ENCODE measurements around the gene RAG2.

Gene RAG2

DNA sequence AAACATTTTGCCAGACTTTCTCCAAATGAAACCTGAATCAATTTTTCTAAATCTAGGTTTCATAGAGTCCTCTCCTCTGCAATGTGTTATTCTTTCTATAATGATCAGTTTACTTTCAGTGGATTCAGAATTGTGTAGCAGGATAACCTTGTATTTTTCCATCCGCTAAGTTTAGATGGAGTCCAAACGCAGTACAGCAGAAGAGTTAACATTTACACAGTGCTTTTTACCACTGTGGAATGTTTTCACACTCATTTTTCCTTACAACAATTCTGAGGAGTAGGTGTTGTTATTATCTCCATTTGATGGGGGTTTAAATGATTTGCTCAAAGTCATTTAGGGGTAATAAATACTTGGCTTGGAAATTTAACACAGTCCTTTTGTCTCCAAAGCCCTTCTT, 20.7 kb downstream of the RAG2 start:
- ChIA-PET POLR2A (no interaction called here), CTCF (interaction anchor here (6.7 kb wide), 1 partner anchor 14 kb away, joined by 51 read pairs; no protein-coding TSS in a partner anchor)
- H3K36me3 ChIP-seq (ENCODE audit: control insufficient read depth in 2 of 2, insufficient read depth in 1 of 2, low read length in 2 of 2), result no peaks in the 10 kb centered on the region

DNA sequence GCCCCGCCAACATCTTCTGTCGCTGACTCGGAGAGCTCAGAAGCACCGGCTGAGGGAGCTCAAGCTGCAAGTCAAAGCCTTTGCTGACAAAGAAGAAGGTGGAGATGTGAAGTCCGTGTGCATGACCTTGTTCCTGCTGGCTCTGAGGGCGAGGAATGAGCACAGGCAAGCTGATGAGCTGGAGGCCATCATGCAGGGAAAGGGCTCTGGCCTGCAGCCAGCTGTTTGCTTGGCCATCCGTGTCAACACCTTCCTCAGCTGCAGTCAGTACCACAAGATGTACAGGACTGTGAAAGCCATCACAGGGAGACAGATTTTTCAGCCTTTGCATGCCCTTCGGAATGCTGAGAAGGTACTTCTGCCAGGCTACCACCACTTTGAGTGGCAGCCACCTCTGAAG, 23.6 kb downstream of the RAG2 start:
- POLR2A ChIA-PET, result no interaction called here
- H3K4me3 ChIP-seq (ENCODE audit: low read depth, low read length), result no peak overlapping the region
- no peak overlapping the region for H3K27ac ChIP-seq (ENCODE audit: extremely low read depth, low read depth, low read length)
- no peaks in the 10 kb centered on the region for H3K36me3 ChIP-seq (ENCODE audit: control insufficient read depth in 2 of 2, insufficient read depth in 1 of 2, low read length in 2 of 2)
- TF ChIP-seq ZFP41 (tag by site-specific recombination; IDR thresholded peaks at IDR 0.05; ENCODE audit: borderline replicate concordance) (no peak), MYNN (tag by site-specific recombination; IDR thresholded peaks at IDR 0.05; ENCODE audit: borderline replicate concordance) (no peak), ZNF114 (tag by site-specific recombination; IDR thresholded peaks at IDR 0.05) (no peak), ZNF391 (tag by site-specific recombination; IDR thresholded peaks at IDR 0.05; ENCODE audit: borderline replicate concordance, low read depth) (no peak), ZNF664 (tag by site-specific recombination; IDR thresholded peaks at IDR 0.05) (no peak), ZNF16 (tag by site-specific recombination; IDR thresholded peaks at IDR 0.05; ENCODE audit: low read depth) (no peak), ZNF549 (tag by site-specific recombination; IDR thresholded peaks at IDR 0.05) (no peak)
- TF ChIP-seq, protein P1, sequence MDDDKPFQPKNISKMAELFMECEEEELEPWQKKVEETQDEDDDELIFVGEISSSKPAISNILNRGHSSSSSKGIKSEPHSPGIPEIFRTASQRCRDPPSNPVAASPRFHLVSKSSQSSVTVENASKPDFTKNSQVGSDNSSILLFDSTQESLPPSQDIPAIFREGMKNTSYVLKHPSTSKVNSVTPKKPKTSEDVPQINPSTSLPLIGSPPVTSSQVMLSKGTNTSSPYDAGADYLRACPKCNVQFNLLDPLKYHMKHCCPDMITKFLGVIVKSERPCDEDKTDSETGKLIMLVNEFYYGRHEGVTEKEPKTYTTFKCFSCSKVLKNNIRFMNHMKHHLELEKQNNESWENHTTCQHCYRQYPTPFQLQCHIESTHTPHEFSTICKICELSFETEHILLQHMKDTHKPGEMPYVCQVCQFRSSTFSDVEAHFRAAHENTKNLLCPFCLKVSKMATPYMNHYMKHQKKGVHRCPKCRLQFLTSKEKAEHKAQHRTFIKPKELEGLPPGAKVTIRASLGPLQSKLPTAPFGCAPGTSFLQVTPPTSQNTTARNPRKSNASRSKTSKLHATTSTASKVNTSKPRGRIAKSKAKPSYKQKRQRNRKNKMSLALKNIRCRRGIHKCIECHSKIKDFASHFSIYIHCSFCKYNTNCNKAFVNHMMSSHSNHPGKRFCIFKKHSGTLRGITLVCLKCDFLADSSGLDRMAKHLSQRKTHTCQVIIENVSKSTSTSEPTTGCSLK (tag by site-specific recombination; IDR thresholded peaks at IDR 0.05), result no peak
- TF ChIP-seq, protein P2, sequence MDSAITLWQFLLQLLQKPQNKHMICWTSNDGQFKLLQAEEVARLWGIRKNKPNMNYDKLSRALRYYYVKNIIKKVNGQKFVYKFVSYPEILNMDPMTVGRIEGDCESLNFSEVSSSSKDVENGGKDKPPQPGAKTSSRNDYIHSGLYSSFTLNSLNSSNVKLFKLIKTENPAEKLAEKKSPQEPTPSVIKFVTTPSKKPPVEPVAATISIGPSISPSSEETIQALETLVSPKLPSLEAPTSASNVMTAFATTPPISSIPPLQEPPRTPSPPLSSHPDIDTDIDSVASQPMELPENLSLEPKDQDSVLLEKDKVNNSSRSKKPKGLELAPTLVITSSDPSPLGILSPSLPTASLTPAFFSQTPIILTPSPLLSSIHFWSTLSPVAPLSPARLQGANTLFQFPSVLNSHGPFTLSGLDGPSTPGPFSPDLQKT (IDR thresholded peaks at IDR 0.05; ENCODE audit: borderline replicate concordance, low read depth, low read length), result no peak
- TF ChIP-seq, protein P3, sequence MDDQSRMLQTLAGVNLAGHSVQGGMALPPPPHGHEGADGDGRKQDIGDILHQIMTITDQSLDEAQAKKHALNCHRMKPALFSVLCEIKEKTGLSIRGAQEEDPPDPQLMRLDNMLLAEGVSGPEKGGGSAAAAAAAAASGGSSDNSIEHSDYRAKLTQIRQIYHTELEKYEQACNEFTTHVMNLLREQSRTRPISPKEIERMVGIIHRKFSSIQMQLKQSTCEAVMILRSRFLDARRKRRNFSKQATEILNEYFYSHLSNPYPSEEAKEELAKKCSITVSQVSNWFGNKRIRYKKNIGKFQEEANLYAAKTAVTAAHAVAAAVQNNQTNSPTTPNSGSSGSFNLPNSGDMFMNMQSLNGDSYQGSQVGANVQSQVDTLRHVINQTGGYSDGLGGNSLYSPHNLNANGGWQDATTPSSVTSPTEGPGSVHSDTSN (CRISPR knock-in tag; IDR thresholded peaks at IDR 0.05), result no peak
- no peaks in the 10 kb centered on the region for H3K4me1 ChIP-seq (ENCODE audit: control insufficient read depth, insufficient read depth, low read length)
- CTCF ChIA-PET, result interaction anchor here (3.8 to 6.7 kb wide), 2 partner anchors 11 to 172 kb away, joined by 20 to 51 read pairs; no protein-coding TSS in a partner anchor
- H3K9me3 ChIP-seq (ENCODE audit: control insufficient read depth, insufficient read depth, low read depth, low read length), result no peaks in the 10 kb centered on the region

More for the DNA sequence above, 20.7 kb downstream of the RAG2 start:
- no peak overlapping the region for H3K27ac ChIP-seq (ENCODE audit: extremely low read depth, low read depth, low read length)
- no peaks in the 10 kb centered on the region for H3K9me3 ChIP-seq (ENCODE audit: control insufficient read depth, insufficient read depth, low read depth, low read length)
- no peak for TF ChIP-seq ZNF16 (tag by site-specific recombination; IDR thresholded peaks at IDR 0.05; ENCODE audit: low read depth)
- no peak overlapping the region for H3K4me3 ChIP-seq (ENCODE audit: low read depth, low read length)
- no peaks in the 10 kb centered on the region for H3K4me1 ChIP-seq (ENCODE audit: control insufficient read depth, insufficient read depth, low read length)

DNA sequence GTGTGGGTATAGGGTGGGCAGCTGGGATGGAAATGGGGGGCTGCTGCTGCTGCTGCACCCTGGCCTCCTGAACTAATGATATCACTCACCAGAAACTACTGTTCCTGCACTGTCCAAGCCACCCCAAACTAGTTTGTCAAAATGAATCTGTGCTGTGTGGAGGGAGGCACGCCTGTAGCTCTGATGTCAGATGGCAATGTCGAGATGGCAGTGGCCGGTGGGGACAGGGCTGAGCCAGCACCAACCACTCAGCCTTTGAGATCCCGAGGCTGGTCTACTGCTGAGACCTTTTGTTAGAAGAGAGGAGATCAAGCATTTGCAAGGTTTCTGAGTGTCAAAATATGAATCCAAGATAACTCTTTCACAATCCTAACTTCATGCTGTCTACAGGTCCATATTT, 28.9 kb downstream of the RAG2 start:
- Histone ChIP-seq H3K4me1 (ENCODE audit: control insufficient read depth, insufficient read depth, low read length) (no peaks in the 10 kb centered on the region), H3K4me3 (ENCODE audit: low read depth, low read length) (no peak overlapping the region), H3K27ac (ENCODE audit: extremely low read depth, low read depth, low read length) (no peak overlapping the region), H3K36me3 (ENCODE audit: control insufficient read depth in 2 of 2, insufficient read depth in 1 of 2, low read length in 2 of 2) (no peaks in the 10 kb centered on the region), H3K9me3 (ENCODE audit: control insufficient read depth, insufficient read depth, low read depth, low read length) (no peaks in the 10 kb centered on the region)
- TF ChIP-seq ZNF747 (tag by site-specific recombination; IDR thresholded peaks at IDR 0.05) (no peak), HOXA7 (CRISPR knock-in tag; IDR thresholded peaks at IDR 0.05; ENCODE audit: borderline replicate concordance) (no peak), ZNF777 (tag by site-specific recombination; IDR thresholded peaks at IDR 0.05; ENCODE audit: borderline replicate concordance) (no peak), ZNF560 (tag by site-specific recombination; IDR thresholded peaks at IDR 0.05; ENCODE audit: borderline replicate concordance) (no peak), RBAK (tag by site-specific recombination; IDR thresholded peaks at IDR 0.05) (no peak), SP2 (tag by site-specific recombination; IDR thresholded peaks at IDR 0.05) (no peak), ZNF23 (tag by site-specific recombination; IDR thresholded peaks at IDR 0.05; ENCODE audit: borderline replicate concordance) (no peak), PRDM1 (tag by site-specific recombination; IDR thresholded peaks at IDR 0.05) (no peak), YY2 (tag by site-specific recombination; IDR thresholded peaks at IDR 0.05) (no peak), ZNF776 (tag by site-specific recombination; IDR thresholded peaks at IDR 0.05; ENCODE audit: borderline replicate concordance) (no peak), ZNF274 (IDR thresholded peaks at IDR 0.05; ENCODE audit: low read length) (no peak), ZNF274 (tag by site-specific recombination; IDR thresholded peaks at IDR 0.05; ENCODE audit: borderline replicate concordance) (no peak), ZNF311 (tag by site-specific recombination; IDR thresholded peaks at IDR 0.05; ENCODE audit: borderline replicate concordance) (no peak), FEZF1 (tag by site-specific recombination; IDR thresholded peaks at IDR 0.05) (no peak)
- TF ChIP-seq, protein P4, sequence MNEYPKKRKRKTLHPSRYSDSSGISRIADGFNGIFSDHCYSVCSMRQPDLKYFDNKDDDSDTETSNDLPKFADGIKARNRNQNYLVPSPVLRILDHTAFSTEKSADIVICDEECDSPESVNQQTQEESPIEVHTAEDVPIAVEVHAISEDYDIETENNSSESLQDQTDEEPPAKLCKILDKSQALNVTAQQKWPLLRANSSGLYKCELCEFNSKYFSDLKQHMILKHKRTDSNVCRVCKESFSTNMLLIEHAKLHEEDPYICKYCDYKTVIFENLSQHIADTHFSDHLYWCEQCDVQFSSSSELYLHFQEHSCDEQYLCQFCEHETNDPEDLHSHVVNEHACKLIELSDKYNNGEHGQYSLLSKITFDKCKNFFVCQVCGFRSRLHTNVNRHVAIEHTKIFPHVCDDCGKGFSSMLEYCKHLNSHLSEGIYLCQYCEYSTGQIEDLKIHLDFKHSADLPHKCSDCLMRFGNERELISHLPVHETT (tag by site-specific recombination; IDR thresholded peaks at IDR 0.05), result no peak
- TF ChIP-seq, protein P5, sequence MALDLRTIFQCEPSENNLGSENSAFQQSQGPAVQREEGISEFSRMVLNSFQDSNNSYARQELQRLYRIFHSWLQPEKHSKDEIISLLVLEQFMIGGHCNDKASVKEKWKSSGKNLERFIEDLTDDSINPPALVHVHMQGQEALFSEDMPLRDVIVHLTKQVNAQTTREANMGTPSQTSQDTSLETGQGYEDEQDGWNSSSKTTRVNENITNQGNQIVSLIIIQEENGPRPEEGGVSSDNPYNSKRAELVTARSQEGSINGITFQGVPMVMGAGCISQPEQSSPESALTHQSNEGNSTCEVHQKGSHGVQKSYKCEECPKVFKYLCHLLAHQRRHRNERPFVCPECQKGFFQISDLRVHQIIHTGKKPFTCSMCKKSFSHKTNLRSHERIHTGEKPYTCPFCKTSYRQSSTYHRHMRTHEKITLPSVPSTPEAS (tag by site-specific recombination; IDR thresholded peaks at IDR 0.05), result no peak
- POLR2A ChIA-PET, result no interaction called here
- CTCF ChIA-PET, result interaction anchor here (2.3 kb wide), 1 partner anchor 178 kb away, joined by 13 read pairs; no protein-coding TSS in a partner anchor
